BJ (cell line): ENCODE results near the gene RAB17. TPM values are rescaled to one million over a fixed set of nuclear protein-coding genes. Genes with fewer than 3 reads are reported as not detected.

Experiments used
- CTCF ChIA-PET: fragments of 350-600 bp; formaldehyde crosslinking; extraction: SDS; loops from one replicate; lab custom pipeline; 2021; ENCODE audit warnings: antibody characterized with exemption, inconsistent platforms; lab: Yijun Ruan, JAX
- POLR2A ChIA-PET: fragments of 300-600 bp; sonication (Branson Sonifier 250); formaldehyde crosslinking; extraction: SDS; loops from one replicate; lab custom pipeline; 2021; ENCODE audit warnings: antibody characterized with exemption; lab: Charles Lee
- DNase-seq: peaks from one replicate; pipeline ENCODE4 v3.0.0-alpha.2; 2011; ENCODE audit warnings: low read depth
- H3K27me3 ChIP-seq: 2 replicates; pipeline ENCODE4 v1.6.0; 2011; ENCODE audit warnings: low read length; ENCODE audit not compliant: control insufficient read depth, insufficient read depth
- H3K36me3 ChIP-seq: 2 replicates; pipeline ENCODE4 v1.5.1; 2011; ENCODE audit warnings: low read length; ENCODE audit not compliant: control insufficient read depth, insufficient read depth
- H3K4me3 ChIP-seq: 2 replicates; pipeline ENCODE4 v1.5.1; 2011; ENCODE audit warnings: low read depth, mild to moderate bottlenecking, control low read depth, low read length
- CTCF ChIP-seq: IDR thresholded peaks from 2 replicates; pipeline ENCODE4 v1.5.1; 2011; ENCODE audit warnings: low read depth, mild to moderate bottlenecking, control low read depth, inconsistent platforms, low read length, moderate library complexity; ENCODE audit not compliant: insufficient read depth
- polyA plus RNA-seq: library from polyadenylated mRNA; depleted of rRNA; stranded (reverse); fragments of >200 nt; gene quantifications from 2 replicates; pipeline ENCODE4 v1.2.3, GENCODE V29; 2011

Gene RAB17
- polyA plus RNA-seq, 1 experiment, result 0.25 TPM

- ChIA-PET CTCF (no interaction called here), POLR2A (no interaction called here)
- TF ChIP-seq CTCF, result no peak
- DNase-seq, result no peak
- Histone ChIP-seq H3K36me3 (peaks cover 10% of the 10 kb centered on the region), H3K4me3 (no peak overlapping the region), H3K27me3 (no peaks in the 10 kb centered on the region)
Measured at GRCh38 chr2:237542001-237542704, 48.4 kb downstream of the RAB17 start.

GRCh38 chr2:237541243-237541642, 49.3 kb downstream of the RAB17 start:
- POLR2A ChIA-PET, result no interaction called here
- no peak for DNase-seq

GRCh38 chr2:237540823-237541222, 49.7 kb downstream of the RAB17 start:
- Histone ChIP-seq H3K4me3 (no peak overlapping the region), H3K36me3 (peaks cover 5% of the 10 kb centered on the region), H3K27me3 (no peaks in the 10 kb centered on the region)
- TF ChIP-seq CTCF, result no peak
- peak; percentile 25 for DNase-seq
- POLR2A ChIA-PET, result no interaction called here
- CTCF ChIA-PET, result interaction anchor here (1.0 to 2.9 kb wide), 3 partner anchors 28 to 69 kb away, joined by 4 to 18 read pairs (median 4); no protein-coding TSS in a partner anchor

More at GRCh38 chr2:237541243-237541642, 49.3 kb downstream of the RAB17 start:
- H3K4me3 ChIP-seq, result no peak overlapping the region
- H3K36me3 ChIP-seq, result peaks cover 5% of the 10 kb centered on the region
- TF ChIP-seq CTCF, result no peak
- H3K27me3 ChIP-seq, result no peaks in the 10 kb centered on the region
- CTCF ChIA-PET, result interaction anchor here (1.0 to 1.2 kb wide), 2 partner anchors 28 to 70 kb away, joined by 4 read pairs; no protein-coding TSS in a partner anchor

- Histone ChIP-seq H3K4me3 (no peak overlapping the region), H3K27me3 (no peaks in the 10 kb centered on the region), H3K36me3 (peaks cover 5% of the 10 kb centered on the region)
- POLR2A ChIA-PET, result no interaction called here
- DNase-seq, result no peak
- CTCF ChIA-PET, result interaction anchor here (1.0 to 2.9 kb wide), 3 partner anchors 28 to 69 kb away, joined by 4 to 18 read pairs (median 4); no protein-coding TSS in a partner anchor
- no peak for TF ChIP-seq CTCF
Measured at GRCh38 chr2:237540223-237540775, 50.2 kb downstream of the RAB17 start.

- Histone ChIP-seq H3K36me3 (peaks cover 6% of the 10 kb centered on the region), H3K27me3 (no peaks in the 10 kb centered on the region), H3K4me3 (no peak overlapping the region)
- DNase-seq, result no peak
- no peak for TF ChIP-seq CTCF
- ChIA-PET POLR2A (no interaction called here), CTCF (interaction anchor here (1.7 to 2.9 kb wide), 2 partner anchors 10 to 32 kb away, joined by 10 to 18 read pairs; no protein-coding TSS in a partner anchor)
Measured at GRCh38 chr2:237539681-237540080, 50.9 kb downstream of the RAB17 start.
